Activated naive CD4-positive, alpha-beta T cell (primary cell): Measurements from ENCODE around the gene EHHADH.
"Not testable (repeated sequence)": the region's sequence is repeated elsewhere in the genome, so short reads cannot be mapped to it uniquely, and the experiment has no call there.

Source experiments
- DNase-seq, 4 experiments: peaks; one replicate each; lab custom pipeline; 2025; lab: John Stamatoyannopoulos, UW

Gene EHHADH

DNA sequence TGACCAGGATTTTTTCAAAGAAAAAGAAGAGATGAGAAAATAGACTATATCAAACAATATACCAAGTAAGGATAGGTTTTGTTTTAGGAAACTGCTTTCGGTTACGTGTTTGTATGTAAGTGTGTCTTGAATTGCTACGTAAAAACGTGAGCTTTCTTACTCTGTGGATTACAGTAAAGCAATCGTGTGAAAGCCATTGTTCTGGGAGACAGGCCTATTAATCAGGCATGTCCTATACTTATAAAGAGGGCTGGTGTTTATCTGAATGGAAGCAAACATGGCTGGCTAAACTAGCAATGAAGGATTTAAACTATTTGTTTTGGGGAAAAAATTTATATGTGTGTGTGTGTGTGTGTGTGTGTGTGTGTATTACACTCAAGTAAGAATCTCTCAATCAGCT, 2.6 kb downstream of the EHHADH start:
- DNase-seq: no peak

GRCh38 chr3:185250653-185251052, 3.2 kb downstream of the EHHADH start:
- no peak for DNase-seq

DNA sequence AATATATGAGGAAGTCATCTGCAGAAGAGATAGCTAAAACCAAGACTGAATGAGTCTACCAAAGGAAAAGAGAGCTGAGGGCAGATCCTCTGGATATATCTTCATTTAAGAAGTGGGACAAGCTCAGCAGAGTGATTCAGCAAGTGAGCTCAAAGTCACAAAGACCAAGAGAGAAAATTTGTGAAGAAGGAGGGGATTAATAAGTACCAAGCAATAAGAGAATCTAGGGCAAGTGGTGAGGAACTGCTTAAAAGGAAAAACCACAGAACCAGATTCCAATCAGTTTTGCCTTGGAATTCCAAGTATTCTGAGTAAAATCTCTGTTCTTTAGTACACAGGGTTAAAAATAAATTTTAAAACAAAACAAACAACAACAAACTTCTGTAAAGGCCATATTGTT, 3.6 kb downstream of the EHHADH start:
- no peak for DNase-seq

- DNase-seq: no peak
Measured at GRCh38 chr3:185242642-185243041, 11.2 kb downstream of the EHHADH start.

DNA sequence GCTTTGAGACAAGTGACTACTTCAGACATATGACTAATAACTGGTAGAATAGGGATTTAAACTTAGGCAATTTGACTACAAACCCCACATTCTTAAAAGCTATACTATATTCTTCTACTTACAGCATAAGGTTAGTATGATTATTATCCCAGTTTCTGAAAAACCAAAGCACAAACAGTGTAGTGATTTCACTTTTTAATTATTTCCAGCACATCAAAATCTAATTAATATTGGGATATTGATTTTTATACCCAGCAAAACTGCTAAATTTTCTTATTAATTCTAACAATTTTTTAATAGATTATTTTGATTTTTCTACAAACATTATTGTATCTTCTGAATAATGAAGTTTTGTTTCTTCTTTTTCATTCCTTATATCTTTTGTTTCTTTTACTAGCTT, 16.9 kb downstream of the EHHADH start:
- DNase-seq: no peak

GRCh38 chr3:185233328-185233727, 20.5 kb downstream of the EHHADH start:
- no peak for DNase-seq

- not testable (repeated sequence) for DNase-seq
Measured at GRCh38 chr3:185226526-185226925, 27.3 kb downstream of the EHHADH start.

DNA sequence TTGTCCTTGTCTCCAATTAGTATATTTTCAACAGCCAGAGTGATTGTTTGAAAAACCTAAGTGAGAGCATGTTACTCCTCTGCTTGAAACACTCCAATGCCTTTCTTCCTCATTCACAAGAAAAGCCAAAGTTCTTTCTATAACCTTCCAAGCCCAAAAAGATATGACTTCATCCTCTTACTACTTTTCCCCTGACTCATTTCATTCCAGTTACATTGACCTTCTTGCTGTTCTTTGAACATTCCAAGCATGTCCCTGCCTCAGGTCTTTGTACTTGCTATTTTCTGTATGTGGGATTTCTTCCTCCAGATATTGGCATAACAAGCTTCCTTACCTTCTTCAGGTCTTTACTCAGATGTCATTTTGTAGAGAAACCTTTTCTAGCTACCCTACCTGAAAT, 28.3 kb downstream of the EHHADH start:
- no peak for DNase-seq

DNA sequence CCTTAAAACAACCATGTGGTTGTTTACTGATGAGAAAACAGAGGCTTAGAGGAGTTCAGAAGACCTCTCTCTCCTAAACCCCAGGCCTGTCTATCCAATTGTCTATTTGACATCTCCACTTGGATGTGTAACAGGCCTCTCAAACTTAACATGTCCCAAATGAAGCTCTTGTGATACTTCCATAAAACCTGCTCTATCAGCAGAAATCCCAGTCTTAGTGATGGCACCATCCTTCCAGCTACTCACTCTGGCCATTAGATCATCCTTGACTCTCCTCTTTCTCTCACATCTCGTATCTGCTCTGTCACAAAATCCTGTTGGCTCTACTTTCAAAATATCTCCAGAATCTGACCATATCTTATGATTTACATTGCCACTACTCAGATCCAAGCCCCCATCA, 28.8 kb downstream of the EHHADH start:
- DNase-seq: no peak

GRCh38 chr3:185221203-185221602, 32.6 kb downstream of the EHHADH start:
- no peak for DNase-seq

DNA sequence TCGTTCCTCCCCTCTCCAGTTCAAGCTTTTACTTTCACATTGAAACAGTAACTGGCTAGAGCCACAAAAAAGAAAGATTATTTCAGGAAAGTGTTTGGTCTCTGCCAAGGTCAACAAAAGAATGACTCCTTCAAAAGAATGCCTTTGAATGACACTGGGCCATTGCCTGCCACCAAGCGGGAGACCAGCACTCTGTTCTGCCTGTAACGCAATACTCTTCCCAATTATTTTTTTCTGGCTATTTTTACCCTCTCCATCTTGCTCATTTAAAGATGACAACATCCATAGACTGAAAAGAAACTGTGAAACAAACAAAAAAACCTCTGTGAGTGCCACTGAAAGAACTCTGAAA, 37.3 kb downstream of the EHHADH start:
- DNase-seq: no peak

- no peak for DNase-seq
Measured at GRCh38 chr3:185215873-185216606, 37.8 kb downstream of the EHHADH start.

GRCh38 chr3:185212559-185212958, 41.3 kb downstream of the EHHADH start:
- DNase-seq: no peak

DNA sequence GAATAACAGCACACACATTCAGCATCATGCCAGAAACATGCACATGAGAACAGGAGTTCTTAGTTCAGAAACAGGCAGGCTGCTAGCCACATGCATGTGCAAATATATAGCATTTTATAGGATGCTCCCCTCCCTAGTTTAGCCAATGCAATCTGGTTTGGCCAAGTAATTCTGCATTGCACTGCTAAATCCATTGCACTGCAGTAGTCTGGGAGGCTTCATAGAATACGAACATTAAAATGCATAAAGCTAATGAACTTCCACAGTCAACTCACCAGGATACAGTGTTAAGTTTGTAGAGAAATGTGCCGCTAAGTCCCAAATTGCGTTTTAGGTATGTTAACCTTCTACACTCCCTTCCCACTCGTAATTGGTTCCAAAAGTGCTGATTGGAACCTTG, 41.8 kb downstream of the EHHADH start:
- no peak for DNase-seq

GRCh38 chr3:185210621-185211142, 43.2 kb downstream of the EHHADH start:
- no peak for DNase-seq

DNA sequence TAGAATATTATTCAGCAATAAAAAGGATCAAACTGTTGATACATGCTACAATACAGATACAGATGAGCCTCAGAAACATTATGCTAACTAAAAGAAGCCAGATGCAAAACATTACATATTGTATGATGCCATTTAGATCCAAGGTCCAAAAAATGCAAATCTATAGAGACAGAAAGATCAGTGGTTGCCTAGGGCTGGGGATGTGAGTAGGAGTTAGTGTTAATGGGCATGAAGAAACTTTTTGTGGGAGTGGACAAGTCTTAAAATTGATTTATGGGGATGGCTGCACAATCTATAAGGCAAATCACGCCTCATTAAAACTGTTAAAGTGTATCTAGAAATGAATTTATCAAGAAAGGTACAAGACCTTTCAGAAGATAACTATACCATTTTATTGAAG, 45.0 kb downstream of the EHHADH start:
- no peak for DNase-seq

DNA sequence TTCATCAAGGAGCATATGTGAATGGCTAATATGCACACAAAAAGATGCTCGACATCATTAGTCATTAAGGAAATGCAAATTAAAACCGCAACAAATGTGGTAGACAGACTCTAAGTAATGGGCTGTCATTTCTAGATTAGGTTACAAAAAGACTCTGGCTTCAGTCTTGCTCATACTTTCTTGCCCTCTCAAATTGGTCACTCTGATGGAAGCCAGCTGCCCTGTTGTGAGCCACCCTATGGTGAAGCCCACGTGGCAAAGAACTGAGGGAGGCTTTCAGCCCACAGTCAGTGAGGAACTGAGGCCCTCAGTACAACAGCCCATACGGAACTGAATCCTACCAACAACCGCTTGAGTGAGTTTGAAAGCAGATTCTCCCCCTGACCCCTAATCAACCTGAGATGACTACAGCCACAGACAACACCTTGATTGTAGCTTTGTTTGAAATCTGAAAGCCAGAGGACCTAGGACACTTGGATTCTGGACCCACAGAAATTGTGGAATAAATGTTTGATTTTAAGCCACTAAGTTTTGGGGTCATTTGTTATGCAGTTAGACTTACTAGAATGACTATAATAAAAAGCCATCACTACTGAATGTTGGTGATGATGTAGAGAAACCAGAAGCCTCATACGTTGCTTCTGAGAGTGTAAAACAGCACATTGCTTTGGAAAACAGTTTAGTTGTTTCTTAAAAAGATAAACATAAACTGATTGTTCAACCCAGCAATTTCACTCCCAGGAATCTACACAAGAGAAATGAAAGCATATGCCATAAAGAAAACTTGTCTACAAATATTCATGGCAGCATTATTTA, 45.7 kb downstream of the EHHADH start:
- no peak for DNase-seq

DNA sequence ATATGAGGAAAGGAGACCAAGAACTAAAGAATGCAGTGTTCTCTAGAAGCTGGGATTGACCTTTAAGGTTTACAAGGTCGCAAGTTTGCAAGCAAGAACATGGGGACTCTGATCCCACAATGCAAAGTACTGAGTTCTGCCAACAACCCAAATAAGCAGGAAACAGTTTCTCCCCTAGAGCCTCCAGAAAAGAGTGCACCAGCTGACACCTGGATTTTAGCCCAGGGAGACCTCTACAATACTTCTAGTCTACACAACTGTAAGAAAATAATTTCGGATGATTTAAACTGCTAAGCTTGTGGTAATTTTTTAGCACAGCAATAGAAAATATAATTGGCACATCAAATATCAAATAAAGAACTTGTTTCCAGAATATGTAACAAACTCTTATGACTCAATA, 46.4 kb downstream of the EHHADH start:
- no peak for DNase-seq

DNA sequence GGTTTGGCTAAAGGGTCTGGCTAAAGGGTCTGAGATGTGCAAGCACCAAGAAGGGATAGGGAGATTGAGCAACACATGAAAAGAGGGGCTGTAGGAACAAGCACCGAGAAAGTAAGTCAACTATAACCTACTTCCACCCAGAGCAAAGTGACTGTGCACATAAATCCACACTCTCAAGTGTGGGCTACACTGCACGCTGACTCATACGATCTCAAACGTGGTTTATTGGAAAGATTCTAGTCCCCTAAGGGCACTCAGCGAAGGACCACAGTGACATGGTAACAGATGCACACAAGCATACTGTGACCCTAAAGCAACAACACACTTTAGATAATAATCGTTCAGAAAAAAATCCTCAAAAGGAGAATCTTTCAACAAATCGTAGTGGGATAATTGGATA, 48.0 kb downstream of the EHHADH start:
- DNase-seq: no peak

DNA sequence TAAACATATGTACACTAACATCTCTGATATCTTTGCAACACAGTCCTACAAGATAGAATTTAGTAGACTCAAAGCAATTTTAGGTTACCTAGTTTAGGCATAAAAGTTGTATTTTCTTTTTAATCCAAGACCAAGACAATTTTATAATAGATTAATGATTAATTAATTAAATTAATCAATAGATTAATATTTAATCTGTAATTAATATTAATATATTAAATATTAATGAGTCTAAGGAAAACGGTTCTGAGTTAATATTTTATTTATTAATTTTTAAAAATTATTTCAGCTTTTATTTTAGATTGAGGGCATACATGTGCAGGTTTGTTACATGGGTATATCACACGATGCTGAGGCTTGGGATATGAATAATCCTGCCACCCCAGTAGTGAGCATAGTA, 49.0 kb downstream of the EHHADH start:
- no peak for DNase-seq

GRCh38 chr3:185200639-185201038, 53.2 kb downstream of the EHHADH start:
- DNase-seq: no peak

GRCh38 chr3:185199671-185200070, 54.2 kb downstream of the EHHADH start:
- DNase-seq: no peak

DNA sequence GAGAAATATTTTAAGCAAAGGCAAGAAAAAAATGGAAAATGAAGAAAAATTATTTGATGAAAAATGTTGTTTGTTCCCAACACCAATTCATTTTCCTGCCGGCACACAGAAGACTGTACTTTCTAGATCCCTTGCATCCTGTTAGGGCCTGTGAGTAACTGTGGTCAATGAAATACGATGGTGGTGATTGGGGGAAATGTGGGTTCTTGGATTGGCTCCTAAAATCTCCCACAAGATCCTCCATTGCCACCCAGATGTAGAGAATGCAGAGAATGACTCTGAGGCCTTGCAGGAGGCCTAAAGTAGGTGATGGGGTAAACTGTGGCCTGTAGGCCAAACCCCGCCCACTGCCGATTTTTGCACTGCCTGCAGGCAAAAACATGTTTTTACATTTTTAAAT, 54.6 kb downstream of the EHHADH start:
- DNase-seq: no peak
